ENCODE data around the gene HNRNPA2B1.

The HNRNPA2B1 gene

DNA sequence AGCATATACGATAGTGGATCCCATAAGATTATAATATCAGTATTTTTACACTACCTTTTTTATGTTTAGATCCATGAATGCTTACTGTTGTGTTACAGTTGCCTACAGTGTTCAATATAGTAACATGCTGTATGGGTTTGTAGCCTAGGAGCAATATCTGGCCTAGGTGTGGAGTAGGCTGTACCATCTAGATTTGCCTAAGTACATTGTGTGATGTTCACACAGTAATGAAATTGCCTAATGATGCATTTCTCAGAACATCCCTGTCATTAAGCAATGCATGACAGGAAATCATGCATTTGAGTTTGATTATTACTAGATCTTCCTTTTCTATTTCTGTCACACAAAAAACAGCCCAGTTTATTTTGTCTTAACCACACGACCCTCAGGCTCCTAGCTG, 15.5 kb upstream of the HNRNPA2B1 start:
- Histone ChIP-seq H3K79me1 (replicated peaks; ENCODE audit: low read length, poor library complexity, severe bottlenecking) (no peaks in the 10 kb centered on the region), H3K14ac (ENCODE audit: low read length in 2 of 2) (no peak overlapping the region), H3K4ac (ENCODE audit: low read depth in 1 of 2, low read length in 2 of 2) (no peak overlapping the region), H2AK5ac (ENCODE audit: low read length, severe bottlenecking) (no peak overlapping the region), H3K4me3 (ENCODE audit: insufficient read depth in 1 of 2, low read depth in 1 of 2, low read length in 2 of 2) (no peak overlapping the region), H3K23ac (ENCODE audit: low read length in 2 of 2) (no peak overlapping the region), H3K4me2 (ENCODE audit: low read length, poor library complexity, severe bottlenecking) (no peak overlapping the region), H3K18ac (ENCODE audit: low read depth in 1 of 2, low read length in 2 of 2) (no peak overlapping the region), H2BK120ac (ENCODE audit: low read depth, low read length) (no peak overlapping the region), H2BK12ac (ENCODE audit: low read length in 2 of 2) (no peak overlapping the region), H3K9me3 (ENCODE audit: control insufficient read depth, low read length) (no peaks in the 10 kb centered on the region), H3K9ac (ENCODE audit: low read length) (no peak overlapping the region), H4K8ac (ENCODE audit: low read length) (no peak overlapping the region), H4K91ac (ENCODE audit: low read length) (no peak overlapping the region), H2AFZ (ENCODE audit: low read depth, low read length) (no peak overlapping the region), H3K4me1 (ENCODE audit: control insufficient read depth, insufficient read depth, low read depth, low read length) (no peaks in the 10 kb centered on the region), H3K27ac (ENCODE audit: low read length, poor library complexity, severe bottlenecking) (no peak overlapping the region), H2BK5ac (ENCODE audit: low read depth, low read length, poor library complexity, severe bottlenecking) (no peak overlapping the region), H3K27me3 (ENCODE audit: control insufficient read depth in 1 of 2, insufficient read depth in 1 of 2, low read length in 2 of 2) (no peaks in the 10 kb centered on the region), H3K36me3 (ENCODE audit: control insufficient read depth in 1 of 2, insufficient read depth in 2 of 2, low read depth in 1 of 2, low read length in 2 of 2) (peaks cover 0 to 28% of the 10 kb centered on the region in 2 experiments), H2BK15ac (ENCODE audit: low read depth, poor library complexity, severe bottlenecking) (no peak overlapping the region)
- DNase-seq = no peak
- no CpG with 5 or more reads among the region's 2 CpGs for WGBS

DNA sequence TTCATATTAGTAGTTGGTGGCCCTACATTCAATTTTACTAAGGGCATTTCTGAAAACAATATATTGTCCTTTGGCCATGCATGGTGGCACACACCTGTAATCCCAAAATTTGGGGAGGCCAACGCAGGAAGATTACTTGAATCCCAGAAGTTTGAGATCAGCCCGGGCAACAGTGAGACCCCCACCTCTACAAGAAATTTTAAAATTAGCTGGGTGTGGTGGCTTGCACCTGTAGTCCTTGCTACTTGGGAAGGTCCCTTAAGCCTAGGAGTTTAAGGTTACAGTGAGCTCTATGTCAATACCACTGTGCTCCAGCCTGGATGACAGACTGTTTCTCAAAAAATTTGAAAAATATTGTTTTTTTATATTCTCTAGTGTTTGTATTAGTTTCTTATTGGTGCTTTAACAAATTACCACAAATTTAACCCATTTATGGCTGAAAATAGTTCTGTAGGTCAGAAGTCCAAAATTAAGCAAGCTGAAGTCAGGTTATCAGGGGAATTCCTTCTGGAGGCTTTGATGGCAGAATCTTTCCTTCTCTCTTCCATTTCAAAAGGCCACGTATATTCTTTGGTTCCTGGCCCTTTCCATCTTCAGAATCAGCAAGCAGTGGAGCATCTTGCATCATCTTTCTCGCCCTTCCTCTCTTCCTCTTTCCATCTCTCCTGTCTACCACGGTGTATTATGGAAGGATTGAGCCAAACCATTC, 13.4 kb upstream of the HNRNPA2B1 start:
- H3K36me3 ChIP-seq (ENCODE audit: control insufficient read depth in 1 of 2, insufficient read depth in 2 of 2, low read depth in 1 of 2, low read length in 2 of 2) = peaks cover 5 to 49% of the 10 kb centered on the region in 2 experiments
- WGBS = 92% methylated on average over 4 of the region's 5 CpGs
- no peak overlapping the region for H4K91ac ChIP-seq (ENCODE audit: low read length)
- no peak overlapping the region for H2BK120ac ChIP-seq (ENCODE audit: low read depth, low read length)
- H3K14ac ChIP-seq (ENCODE audit: low read length in 2 of 2) = no peak overlapping the region
- H3K23ac ChIP-seq (ENCODE audit: low read length in 2 of 2) = no peak overlapping the region
- H3K9ac ChIP-seq (ENCODE audit: low read length) = no peak overlapping the region
- no peak overlapping the region for H3K4me3 ChIP-seq (ENCODE audit: insufficient read depth in 1 of 2, low read depth in 1 of 2, low read length in 2 of 2)
- H3K79me1 ChIP-seq (replicated peaks; ENCODE audit: low read length, poor library complexity, severe bottlenecking) = peaks cover 4% of the 10 kb centered on the region
- no peak overlapping the region for H3K18ac ChIP-seq (ENCODE audit: low read depth in 1 of 2, low read length in 2 of 2)
- no peaks in the 10 kb centered on the region for H3K27me3 ChIP-seq (ENCODE audit: control insufficient read depth in 1 of 2, insufficient read depth in 1 of 2, low read length in 2 of 2)
- H3K9me3 ChIP-seq (ENCODE audit: control insufficient read depth, low read length) = no peaks in the 10 kb centered on the region
- H3K27ac ChIP-seq (ENCODE audit: low read length, poor library complexity, severe bottlenecking) = no peak overlapping the region
- H2BK12ac ChIP-seq (ENCODE audit: low read length in 2 of 2) = no peak overlapping the region
- no peak overlapping the region for H4K8ac ChIP-seq (ENCODE audit: low read length)
- H3K4ac ChIP-seq (ENCODE audit: low read depth in 1 of 2, low read length in 2 of 2) = no peak overlapping the region
- no peak overlapping the region for H2BK15ac ChIP-seq (ENCODE audit: low read depth, poor library complexity, severe bottlenecking)
- H3K4me2 ChIP-seq (ENCODE audit: low read length, poor library complexity, severe bottlenecking) = no peak overlapping the region
- no peak overlapping the region for H2AK5ac ChIP-seq (ENCODE audit: low read length, severe bottlenecking)
- H2BK5ac ChIP-seq (ENCODE audit: low read depth, low read length, poor library complexity, severe bottlenecking) = no peak overlapping the region
- no peak for DNase-seq
- no peak overlapping the region for H2AFZ ChIP-seq (ENCODE audit: low read depth, low read length)
- no peaks in the 10 kb centered on the region for H3K4me1 ChIP-seq (ENCODE audit: control insufficient read depth, insufficient read depth, low read depth, low read length)

DNA sequence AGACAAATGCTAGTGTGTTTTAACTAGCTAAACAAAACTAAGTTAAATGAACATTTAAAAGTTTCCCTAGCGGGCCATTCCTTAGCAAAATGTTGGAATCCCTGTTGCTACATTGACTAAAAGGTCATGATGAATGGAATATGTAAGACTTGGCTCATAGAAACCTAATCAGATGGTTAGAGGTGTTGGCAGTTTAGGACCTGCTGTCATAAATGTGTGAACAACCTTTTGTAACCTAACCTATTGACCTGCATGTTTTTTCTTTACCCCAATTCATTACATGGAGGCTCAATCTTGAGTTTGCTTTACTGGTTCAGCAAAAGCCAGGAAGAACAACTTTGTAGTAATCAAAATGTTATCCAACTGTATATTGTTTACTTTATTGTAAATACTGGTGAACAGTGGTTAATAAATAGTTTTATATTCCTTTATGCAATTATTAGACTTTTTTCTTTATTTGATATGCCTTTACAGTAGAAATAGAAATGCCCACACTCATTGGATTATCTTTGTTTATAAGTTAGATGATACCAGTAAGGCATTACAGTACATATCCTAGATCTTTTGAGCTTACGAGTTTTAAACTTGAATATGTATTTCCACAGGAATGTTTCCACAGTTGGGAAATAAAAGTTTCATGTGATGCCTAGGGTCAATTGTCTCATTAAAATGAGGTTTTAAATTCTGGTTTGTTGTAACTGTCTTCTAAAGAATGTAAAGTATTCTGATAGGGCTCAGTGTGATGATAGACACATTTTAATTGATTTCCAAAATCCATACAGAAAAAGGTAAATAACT, 12.6 kb upstream of the HNRNPA2B1 start:
- WGBS = 100% methylated on average over 2 of the region's 2 CpGs
- H3K4me3 ChIP-seq (ENCODE audit: insufficient read depth in 1 of 2, low read depth in 1 of 2, low read length in 2 of 2) = no peak overlapping the region
- H4K91ac ChIP-seq (ENCODE audit: low read length) = no peak overlapping the region

DNA sequence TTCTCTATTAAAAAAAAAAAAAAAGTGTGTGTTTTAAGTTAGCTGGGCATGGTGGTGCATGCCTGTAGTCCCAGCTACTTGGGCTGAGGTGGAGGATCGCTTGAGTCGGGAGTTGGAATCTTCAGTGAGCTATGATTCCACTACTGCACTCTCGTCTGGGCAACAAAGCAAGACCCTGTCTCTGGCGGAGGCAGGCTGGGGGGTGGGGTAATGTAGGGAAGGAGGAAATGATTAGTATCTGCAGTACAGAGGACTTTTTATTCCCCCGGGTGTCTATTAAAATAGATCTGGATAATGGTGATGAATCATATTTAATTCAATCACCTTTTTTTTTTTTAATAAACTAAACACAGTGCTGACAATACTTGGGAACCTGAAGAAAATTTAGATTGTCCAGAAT, 7.5 kb upstream of the HNRNPA2B1 start:
- no peak overlapping the region for H2AFZ ChIP-seq (ENCODE audit: low read depth, low read length)
- no peak overlapping the region for H3K4me2 ChIP-seq (ENCODE audit: low read length, poor library complexity, severe bottlenecking)
- 97% methylated on average over 2 of the region's 5 CpGs for WGBS

More for the DNA sequence above, 12.6 kb upstream of the HNRNPA2B1 start:
- no peak overlapping the region for H3K9ac ChIP-seq (ENCODE audit: low read length)
- peaks cover 10 to 56% of the 10 kb centered on the region in 2 experiments for H3K36me3 ChIP-seq (ENCODE audit: control insufficient read depth in 1 of 2, insufficient read depth in 2 of 2, low read depth in 1 of 2, low read length in 2 of 2)
- peaks cover 4% of the 10 kb centered on the region for H3K79me1 ChIP-seq (replicated peaks; ENCODE audit: low read length, poor library complexity, severe bottlenecking)
- no peak overlapping the region for H2BK5ac ChIP-seq (ENCODE audit: low read depth, low read length, poor library complexity, severe bottlenecking)
- no peak overlapping the region for H2AFZ ChIP-seq (ENCODE audit: low read depth, low read length)
- H3K27ac ChIP-seq (ENCODE audit: low read length, poor library complexity, severe bottlenecking) = no peak overlapping the region
- no peaks in the 10 kb centered on the region for H3K4me1 ChIP-seq (ENCODE audit: control insufficient read depth, insufficient read depth, low read depth, low read length)
- H3K4me2 ChIP-seq (ENCODE audit: low read length, poor library complexity, severe bottlenecking) = no peak overlapping the region
- no peaks in the 10 kb centered on the region for H3K27me3 ChIP-seq (ENCODE audit: control insufficient read depth in 1 of 2, insufficient read depth in 1 of 2, low read length in 2 of 2)
- H2BK120ac ChIP-seq (ENCODE audit: low read depth, low read length) = no peak overlapping the region
- DNase-seq = no peak
- no peak overlapping the region for H3K18ac ChIP-seq (ENCODE audit: low read depth in 1 of 2, low read length in 2 of 2)
- H3K9me3 ChIP-seq (ENCODE audit: control insufficient read depth, low read length) = no peaks in the 10 kb centered on the region
- H2BK15ac ChIP-seq (ENCODE audit: low read depth, poor library complexity, severe bottlenecking) = no peak overlapping the region
- H2AK5ac ChIP-seq (ENCODE audit: low read length, severe bottlenecking) = no peak overlapping the region
- H3K14ac ChIP-seq (ENCODE audit: low read length in 2 of 2) = no peak overlapping the region
- no peak overlapping the region for H3K23ac ChIP-seq (ENCODE audit: low read length in 2 of 2)
- H2BK12ac ChIP-seq (ENCODE audit: low read length in 2 of 2) = no peak overlapping the region
- H3K4ac ChIP-seq (ENCODE audit: low read depth in 1 of 2, low read length in 2 of 2) = no peak overlapping the region
- H4K8ac ChIP-seq (ENCODE audit: low read length) = no peak overlapping the region

More for the DNA sequence above, 7.5 kb upstream of the HNRNPA2B1 start:
- Histone ChIP-seq H3K4me1 (ENCODE audit: control insufficient read depth, insufficient read depth, low read depth, low read length) (peaks cover 3% of the 10 kb centered on the region), H4K8ac (ENCODE audit: low read length) (no peak overlapping the region), H3K9ac (ENCODE audit: low read length) (no peak overlapping the region), H3K79me1 (replicated peaks; ENCODE audit: low read length, poor library complexity, severe bottlenecking) (peaks cover 7% of the 10 kb centered on the region), H3K27ac (ENCODE audit: low read length, poor library complexity, severe bottlenecking) (no peak overlapping the region), H3K36me3 (ENCODE audit: control insufficient read depth in 1 of 2, insufficient read depth in 2 of 2, low read depth in 1 of 2, low read length in 2 of 2) (peaks cover 19 to 88% of the 10 kb centered on the region in 2 experiments), H2BK5ac (ENCODE audit: low read depth, low read length, poor library complexity, severe bottlenecking) (no peak overlapping the region), H3K23ac (ENCODE audit: low read length in 2 of 2) (no peak overlapping the region), H3K27me3 (ENCODE audit: control insufficient read depth in 1 of 2, insufficient read depth in 1 of 2, low read length in 2 of 2) (no peaks in the 10 kb centered on the region), H4K91ac (ENCODE audit: low read length) (no peak overlapping the region), H3K4ac (ENCODE audit: low read depth in 1 of 2, low read length in 2 of 2) (no peak overlapping the region), H2BK15ac (ENCODE audit: low read depth, poor library complexity, severe bottlenecking) (no peak overlapping the region), H2BK12ac (ENCODE audit: low read length in 2 of 2) (no peak overlapping the region), H3K14ac (ENCODE audit: low read length in 2 of 2) (no peak overlapping the region), H3K9me3 (ENCODE audit: control insufficient read depth, low read length) (no peaks in the 10 kb centered on the region), H3K18ac (ENCODE audit: low read depth in 1 of 2, low read length in 2 of 2) (no peak overlapping the region), H2BK120ac (ENCODE audit: low read depth, low read length) (no peak overlapping the region), H3K4me3 (ENCODE audit: insufficient read depth in 1 of 2, low read depth in 1 of 2, low read length in 2 of 2) (no peak overlapping the region), H2AK5ac (ENCODE audit: low read length, severe bottlenecking) (no peak overlapping the region)
- DNase-seq = no peak

Data from mesenchymal stem cell (in vitro differentiated cells and primary cell).